ENCODE measurements around the gene PKNOX1.
A peak's percentile ranks its signal among the peaks of the same experiment; 100 is the strongest.
"Not testable (repeated sequence)": the region's sequence is repeated elsewhere in the genome, so short reads cannot be mapped to it uniquely, and the experiment has no call there.

PKNOX1 gene

GRCh38 chr21:42986125-42986783 is 11.9 kb downstream of the PKNOX1 start:
- no peak for DNase-seq

- DNase-seq, result no peak
Observed at GRCh38 chr21:42988236-42988965, 14.0 kb downstream of the PKNOX1 start.

GRCh38 chr21:42989370-42989769 is 15.0 kb downstream of the PKNOX1 start:
- DNase-seq, result not testable (repeated sequence)

GRCh38 chr21:42989816-42990650 is 15.7 kb downstream of the PKNOX1 start:
- no peak for DNase-seq

- no peak for DNase-seq
Observed at GRCh38 chr21:42991992-42992740, 17.8 kb downstream of the PKNOX1 start.

GRCh38 chr21:42993051-42993712 is 18.8 kb downstream of the PKNOX1 start:
- DNase-seq, result no peak

- no peak for DNase-seq
Observed at GRCh38 chr21:42997053-42997452, 22.7 kb downstream of the PKNOX1 start.

- not testable (repeated sequence) for DNase-seq
Observed at GRCh38 chr21:42997983-42998382, 23.6 kb downstream of the PKNOX1 start.

GRCh38 chr21:42999152-42999551 is 24.8 kb downstream of the PKNOX1 start:
- not testable (repeated sequence) for DNase-seq

GRCh38 chr21:43000041-43000440 is 25.7 kb downstream of the PKNOX1 start:
- DNase-seq, result not testable (repeated sequence)

GRCh38 chr21:43001316-43001715 is 27.0 kb downstream of the PKNOX1 start:
- DNase-seq, result no peak

GRCh38 chr21:43004926-43005325 is 30.6 kb downstream of the PKNOX1 start:
- no peak for DNase-seq

GRCh38 chr21:43005635-43006034 is 31.3 kb downstream of the PKNOX1 start:
- DNase-seq, result no peak

- DNase-seq, result not testable (repeated sequence)
Observed at GRCh38 chr21:43006051-43006873, 31.9 kb downstream of the PKNOX1 start.

GRCh38 chr21:43006874-43007208 is 32.5 kb downstream of the PKNOX1 start:
- DNase-seq, result peak in 1 of 2 experiments; percentile 10

- no peak for DNase-seq
Observed at GRCh38 chr21:43012596-43012995, 38.2 kb downstream of the PKNOX1 start.

GRCh38 chr21:43015906-43016540 is 41.7 kb downstream of the PKNOX1 start:
- no peak for DNase-seq

- no peak for DNase-seq
Observed at GRCh38 chr21:43016728-43017127, 42.4 kb downstream of the PKNOX1 start.

- DNase-seq, result no peak
Observed at GRCh38 chr21:43018519-43018918, 44.2 kb downstream of the PKNOX1 start.

GRCh38 chr21:43020177-43020576 is 45.8 kb downstream of the PKNOX1 start:
- DNase-seq, result no peak

- no peak for DNase-seq
Observed at GRCh38 chr21:43020771-43021170, 46.4 kb downstream of the PKNOX1 start.

Data from NCI-H2081 (cell line).